Endothelial cell (in vitro differentiated cells): Measurements from ENCODE around the gene ANKRD33B. TPM values are rescaled to one million over a fixed set of nuclear protein-coding genes. Genes with fewer than 3 reads are reported as not detected.
"Not testable (repeated sequence)": the region's sequence is repeated elsewhere in the genome, so short reads cannot be mapped to it uniquely, and the experiment has no call there.

Experiments used
- DNase-seq: peaks from one replicate; pipeline ENCODE4 v3.0.0; 2021; ENCODE audit warnings: low spot score
- H3K27ac Mint-ChIP-seq: one replicate; pipeline ENCODE4 v1.8.0; 2021; ENCODE audit warnings: mixed read lengths, inconsistent platforms; ENCODE audit not compliant: unreplicated experiment
- H3K27me3 Mint-ChIP-seq: one replicate; pipeline ENCODE4 v1.8.0; 2021; ENCODE audit warnings: mild to moderate bottlenecking, moderate library complexity, mixed read lengths, inconsistent platforms; ENCODE audit not compliant: unreplicated experiment
- H3K36me3 Mint-ChIP-seq: one replicate; pipeline ENCODE4 v1.8.0; 2021; ENCODE audit warnings: mild to moderate bottlenecking, low read depth, mixed read lengths, inconsistent platforms; ENCODE audit not compliant: unreplicated experiment
- H3K4me1 Mint-ChIP-seq: one replicate; pipeline ENCODE4 v1.8.0; 2021; ENCODE audit warnings: mild to moderate bottlenecking, mixed read lengths, inconsistent platforms; ENCODE audit not compliant: unreplicated experiment
- H3K4me3 Mint-ChIP-seq: one replicate; pipeline ENCODE4 v1.8.0; 2021; ENCODE audit warnings: mild to moderate bottlenecking, mixed read lengths, inconsistent platforms; ENCODE audit not compliant: unreplicated experiment
- H3K9me3 Mint-ChIP-seq: one replicate; pipeline ENCODE4 v1.8.0; 2021; ENCODE audit warnings: mixed read lengths, inconsistent platforms; ENCODE audit not compliant: unreplicated experiment
- total RNA-seq: library from RNA; stranded (reverse); fragmentation: NEBNext Ultra II Directional; extraction: Animal tissue kit (Norgen Biotek cat#: 25700); gene quantifications from one replicate; pipeline ENCODE4 v1.2.1, GENCODE V29; 2021; ENCODE audit not compliant: unreplicated experiment
- TF ChIP-seq, protein P1 (sequence below): fragments of 200-600 bp; sonication (generic); IDR thresholded peaks from one replicate; pipeline ENCODE4 v1.5.0; 2021; ENCODE audit warnings: antibody characterized with exemption; ENCODE audit not compliant: unreplicated experiment

ANKRD33B gene
- total RNA-seq, 1 donor from 2014 or later, result 7.0 TPM

GRCh38 chr5:10548418-10549122, 15.3 kb upstream of the ANKRD33B start:
- H3K4me1 Mint-ChIP-seq, result no peaks in the 10 kb centered on the region
- H3K27ac Mint-ChIP-seq, result no peak overlapping the region
- no peak for DNase-seq
- H3K27me3 Mint-ChIP-seq, result peaks cover 6% of the 10 kb centered on the region
- no peaks in the 10 kb centered on the region for H3K36me3 Mint-ChIP-seq
- H3K4me3 Mint-ChIP-seq, result no peak overlapping the region
- H3K9me3 Mint-ChIP-seq, result no peaks in the 10 kb centered on the region
- TF ChIP-seq, protein P1, sequence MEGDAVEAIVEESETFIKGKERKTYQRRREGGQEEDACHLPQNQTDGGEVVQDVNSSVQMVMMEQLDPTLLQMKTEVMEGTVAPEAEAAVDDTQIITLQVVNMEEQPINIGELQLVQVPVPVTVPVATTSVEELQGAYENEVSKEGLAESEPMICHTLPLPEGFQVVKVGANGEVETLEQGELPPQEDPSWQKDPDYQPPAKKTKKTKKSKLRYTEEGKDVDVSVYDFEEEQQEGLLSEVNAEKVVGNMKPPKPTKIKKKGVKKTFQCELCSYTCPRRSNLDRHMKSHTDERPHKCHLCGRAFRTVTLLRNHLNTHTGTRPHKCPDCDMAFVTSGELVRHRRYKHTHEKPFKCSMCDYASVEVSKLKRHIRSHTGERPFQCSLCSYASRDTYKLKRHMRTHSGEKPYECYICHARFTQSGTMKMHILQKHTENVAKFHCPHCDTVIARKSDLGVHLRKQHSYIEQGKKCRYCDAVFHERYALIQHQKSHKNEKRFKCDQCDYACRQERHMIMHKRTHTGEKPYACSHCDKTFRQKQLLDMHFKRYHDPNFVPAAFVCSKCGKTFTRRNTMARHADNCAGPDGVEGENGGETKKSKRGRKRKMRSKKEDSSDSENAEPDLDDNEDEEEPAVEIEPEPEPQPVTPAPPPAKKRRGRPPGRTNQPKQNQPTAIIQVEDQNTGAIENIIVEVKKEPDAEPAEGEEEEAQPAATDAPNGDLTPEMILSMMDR, result no peak

- DNase-seq, H3K4me3 Mint-ChIP-seq, H3K4me1 Mint-ChIP-seq, H3K27ac Mint-ChIP-seq, H3K27me3 Mint-ChIP-seq, H3K36me3 Mint-ChIP-seq, H3K9me3 Mint-ChIP-seq: not testable (repeated sequence)
These were observed 14.8 kb upstream of the ANKRD33B start for GRCh38 chr5:10549123-10549514.

DNA sequence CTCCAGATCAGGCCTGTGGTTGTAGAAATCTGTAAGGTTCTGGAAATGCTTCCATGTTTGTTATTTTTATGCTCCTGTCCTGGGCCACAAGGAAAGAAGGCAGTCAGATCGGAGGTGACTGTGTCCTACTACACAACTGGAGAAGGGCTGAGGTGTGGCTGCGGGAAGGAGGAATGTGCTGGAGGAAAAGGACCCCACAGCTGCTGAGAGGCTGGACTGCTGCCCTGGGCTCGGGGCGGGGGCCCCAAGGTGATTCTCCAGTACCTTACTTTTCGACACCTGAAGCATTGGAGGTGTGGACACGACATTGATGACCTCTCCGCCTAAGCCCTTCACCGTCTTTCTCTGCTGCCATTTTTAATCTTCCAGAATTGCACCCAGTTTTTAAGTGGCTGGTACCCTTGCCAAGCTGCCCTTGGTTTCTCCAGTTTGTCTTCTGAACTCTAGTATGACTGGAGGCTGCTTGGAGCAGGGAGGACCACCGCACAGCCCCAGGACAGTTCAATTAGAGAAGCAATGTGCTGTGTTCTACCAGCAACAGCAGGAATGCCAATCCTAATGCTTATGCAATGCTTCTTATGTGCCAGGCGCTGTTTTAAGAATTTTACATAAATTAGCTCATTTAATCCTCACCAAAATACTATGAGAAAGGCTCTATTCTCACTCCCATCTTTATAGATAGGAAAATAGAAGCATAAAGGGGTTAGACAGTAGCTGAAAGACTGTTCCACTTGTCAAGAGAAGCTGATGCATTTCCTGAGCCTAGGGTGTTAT, 13.5 kb upstream of the ANKRD33B start:
- Mint-ChIP-seq H3K4me1 (no peaks in the 10 kb centered on the region), H3K9me3 (no peaks in the 10 kb centered on the region), H3K36me3 (no peaks in the 10 kb centered on the region), H3K27ac (no peak overlapping the region), H3K27me3 (peaks cover 6% of the 10 kb centered on the region), H3K4me3 (no peak overlapping the region)
- no peak for DNase-seq
- TF ChIP-seq, protein P1, result no peak

DNA sequence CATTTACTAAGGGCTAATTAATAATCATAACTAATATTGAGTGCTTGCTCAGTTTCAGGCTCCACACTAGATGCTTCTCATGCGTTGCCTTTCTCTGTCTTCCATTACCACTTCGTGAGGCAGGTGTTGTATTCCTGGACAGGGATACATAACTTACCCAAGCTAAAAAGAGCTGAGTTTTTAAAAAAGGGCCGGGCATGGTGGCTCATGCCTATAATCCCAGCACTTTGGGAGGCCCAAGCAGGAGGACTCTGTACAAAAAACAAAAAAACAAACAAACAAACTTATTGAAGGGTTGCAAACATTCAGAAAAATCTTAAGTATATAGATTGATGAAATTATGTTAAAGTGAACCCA, 12.1 kb upstream of the ANKRD33B start:
- peaks cover 9% of the 10 kb centered on the region for H3K27me3 Mint-ChIP-seq
- H3K9me3 Mint-ChIP-seq, result no peaks in the 10 kb centered on the region
- no peaks in the 10 kb centered on the region for H3K36me3 Mint-ChIP-seq
- no peak for DNase-seq
- no peak overlapping the region for H3K27ac Mint-ChIP-seq
- no peak overlapping the region for H3K4me3 Mint-ChIP-seq
- no peaks in the 10 kb centered on the region for H3K4me1 Mint-ChIP-seq
- TF ChIP-seq, protein P1, result no peak

DNA sequence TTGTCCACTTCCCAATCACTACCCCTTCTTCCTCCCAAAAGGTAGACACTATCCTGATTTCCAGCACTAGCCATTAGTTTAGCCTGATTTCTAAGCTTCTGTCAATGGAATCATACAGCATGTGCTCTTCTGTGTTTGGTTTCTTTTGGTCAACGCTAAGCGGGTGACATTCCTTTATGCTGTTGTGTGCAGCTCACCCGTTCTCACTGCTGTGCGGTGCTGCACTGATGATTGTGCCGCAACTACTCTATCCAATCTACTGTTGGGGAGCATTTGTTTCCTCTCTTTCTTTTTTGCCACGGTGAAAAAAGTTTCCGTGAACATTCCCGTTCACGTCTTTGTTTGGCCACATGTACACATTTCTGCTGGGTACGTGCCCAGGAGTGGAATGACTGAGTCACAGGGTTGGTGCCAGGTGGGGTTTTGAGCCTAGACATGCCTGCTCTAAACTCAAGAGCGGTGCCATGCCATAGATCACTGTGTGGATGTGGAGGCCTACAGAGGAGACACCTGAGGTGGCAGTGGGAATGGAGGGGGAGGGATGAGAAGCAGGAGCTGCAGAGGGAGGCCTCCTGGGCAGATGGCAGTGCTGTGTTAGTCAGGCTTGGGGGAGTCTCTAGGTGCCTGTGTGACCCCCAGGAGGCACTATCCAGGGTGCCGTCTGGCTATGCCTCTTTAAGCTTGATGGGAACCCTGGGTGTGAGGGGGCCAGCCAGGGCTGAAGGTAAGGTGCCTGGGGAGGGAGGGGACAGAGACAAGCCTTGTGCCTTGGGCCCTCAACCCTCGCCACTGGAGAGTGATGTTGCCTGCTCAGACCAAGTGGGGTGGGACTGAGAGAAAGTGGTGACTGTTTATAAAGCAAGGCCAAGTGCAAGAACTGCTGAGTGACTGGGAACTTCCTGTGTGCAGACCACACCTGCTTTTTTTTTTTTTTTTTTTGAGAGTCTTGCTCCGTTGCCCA, 11.4 kb upstream of the ANKRD33B start:
- TF ChIP-seq, protein P1, result no peak
- no peaks in the 10 kb centered on the region for H3K4me1 Mint-ChIP-seq
- no peak for DNase-seq
- H3K27ac Mint-ChIP-seq, result no peak overlapping the region
- no peaks in the 10 kb centered on the region for H3K9me3 Mint-ChIP-seq
- H3K27me3 Mint-ChIP-seq, result peaks cover 9% of the 10 kb centered on the region
- H3K4me3 Mint-ChIP-seq, result no peak overlapping the region
- H3K36me3 Mint-ChIP-seq, result no peaks in the 10 kb centered on the region
